Non-pigmented ciliary epithelial cell (primary cell): ENCODE data around the gene SLC28A2.
"Not testable (repeated sequence)": the region's sequence is repeated elsewhere in the genome, so short reads cannot be mapped to it uniquely, and the experiment has no call there.

ENCODE experiments used
- DNase-seq: peaks from one replicate; pipeline ENCODE4 v3.0.0-alpha.2; 2010; ENCODE audit warnings: low read depth

Gene SLC28A2

DNA sequence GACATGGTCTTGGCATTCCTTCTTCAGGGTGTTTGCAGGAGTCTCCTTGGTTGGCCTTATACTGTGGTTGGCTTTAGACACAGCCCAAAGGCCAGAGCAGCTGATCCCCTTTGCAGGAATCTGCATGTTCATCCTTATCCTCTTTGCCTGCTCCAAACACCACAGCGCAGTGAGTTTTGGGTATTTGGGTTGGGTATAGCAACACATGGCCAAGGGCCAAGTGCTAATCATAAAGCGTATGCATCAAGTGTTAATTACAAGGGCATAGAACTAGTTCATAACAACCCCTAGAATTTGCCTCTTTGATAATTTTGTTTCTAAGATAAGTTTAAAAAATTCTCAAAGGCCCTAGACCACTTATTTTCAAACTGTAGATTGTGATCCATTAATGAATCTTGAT is 11.8 kb downstream of the SLC28A2 start:
- DNase-seq: no peak

DNA sequence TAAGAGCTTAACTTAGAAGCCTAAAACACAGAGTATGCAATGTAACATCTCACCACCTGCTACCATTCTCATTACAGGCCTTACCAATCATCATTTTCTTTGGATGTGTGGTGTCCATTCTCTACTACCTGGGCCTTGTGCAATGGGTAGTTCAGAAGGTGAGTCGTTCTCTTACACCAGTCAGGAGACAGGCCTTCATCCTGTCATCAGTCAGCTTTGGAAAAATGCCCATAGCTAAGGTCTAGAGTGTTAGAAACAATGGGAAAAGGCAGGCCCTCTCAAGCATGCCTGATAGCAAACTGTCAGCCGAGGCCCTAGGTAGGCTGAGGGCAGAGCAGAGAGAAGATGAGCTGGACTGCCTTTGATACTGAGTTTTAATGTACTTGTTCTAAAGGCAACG is 13.5 kb downstream of the SLC28A2 start:
- no peak for DNase-seq

DNA sequence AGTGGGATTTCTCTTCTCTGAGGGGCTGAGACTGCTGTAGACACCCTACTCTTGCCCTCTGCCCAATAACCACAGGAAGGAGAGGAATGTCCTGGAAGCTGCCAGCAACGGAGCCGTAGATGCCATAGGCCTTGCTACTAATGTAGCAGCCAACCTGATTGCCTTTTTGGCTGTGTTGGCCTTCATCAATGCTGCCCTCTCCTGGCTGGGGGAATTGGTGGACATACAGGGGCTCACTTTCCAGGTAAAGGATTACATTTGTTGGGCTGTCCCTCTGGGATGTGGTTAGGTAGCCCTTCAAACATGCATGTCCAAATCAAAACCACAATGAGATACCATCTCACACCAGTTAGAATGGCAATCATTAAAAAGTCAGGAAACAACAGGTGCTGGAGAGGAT is 16.1 kb downstream of the SLC28A2 start:
- no peak for DNase-seq

DNA sequence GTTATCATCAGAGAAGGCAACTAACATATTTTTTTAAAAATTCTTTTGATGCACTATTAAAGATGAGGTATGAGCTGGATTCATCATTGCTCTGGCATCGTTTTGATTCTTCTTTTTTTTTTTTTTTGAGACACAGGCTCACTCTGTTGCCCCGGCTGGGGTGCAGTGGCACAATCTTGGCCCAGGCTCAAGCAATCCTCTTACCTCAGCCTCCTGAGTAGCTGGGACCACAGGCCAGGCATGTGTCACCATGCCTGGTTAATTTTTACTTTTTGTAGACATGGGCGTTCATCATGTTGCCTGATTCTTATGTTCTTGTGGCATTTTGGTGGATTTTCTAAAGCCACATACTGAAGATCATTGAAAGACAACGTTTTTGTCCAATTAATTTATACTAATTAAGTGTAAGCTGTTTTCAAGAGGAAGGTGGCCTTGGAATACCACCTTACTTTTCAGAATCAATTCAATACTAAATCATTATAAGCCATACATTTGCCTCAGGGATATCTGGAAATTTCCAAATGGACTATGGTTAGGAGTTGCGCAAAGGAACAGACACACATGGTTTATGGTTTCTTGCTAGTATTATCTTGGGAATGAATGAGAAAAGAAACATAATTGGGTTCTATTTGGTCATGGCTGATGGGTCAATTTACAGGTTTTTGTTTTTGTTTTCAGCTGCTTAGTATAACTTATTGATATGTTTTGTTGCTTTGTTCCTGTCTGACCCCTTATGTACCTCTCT is 22.8 kb downstream of the SLC28A2 start:
- no peak for DNase-seq

DNA sequence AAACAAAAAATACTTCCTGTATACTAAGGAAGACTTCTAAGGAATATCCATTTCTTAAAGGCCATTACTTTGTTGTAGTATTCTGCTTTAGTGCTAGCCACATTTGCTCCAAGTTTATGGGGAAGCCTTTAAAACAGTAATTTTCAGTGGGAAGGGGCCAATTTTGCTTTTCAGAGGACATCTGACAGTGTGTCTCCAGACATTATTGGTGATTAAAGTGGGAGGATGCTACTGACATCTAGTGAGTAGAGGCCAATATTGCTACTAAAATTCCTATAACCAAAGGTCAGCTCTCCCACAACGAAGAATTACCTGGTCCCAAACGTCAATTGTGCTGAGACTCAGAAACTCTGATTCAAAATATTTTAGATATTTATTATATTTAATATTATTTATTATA is 24.8 kb downstream of the SLC28A2 start:
- DNase-seq: no peak

DNA sequence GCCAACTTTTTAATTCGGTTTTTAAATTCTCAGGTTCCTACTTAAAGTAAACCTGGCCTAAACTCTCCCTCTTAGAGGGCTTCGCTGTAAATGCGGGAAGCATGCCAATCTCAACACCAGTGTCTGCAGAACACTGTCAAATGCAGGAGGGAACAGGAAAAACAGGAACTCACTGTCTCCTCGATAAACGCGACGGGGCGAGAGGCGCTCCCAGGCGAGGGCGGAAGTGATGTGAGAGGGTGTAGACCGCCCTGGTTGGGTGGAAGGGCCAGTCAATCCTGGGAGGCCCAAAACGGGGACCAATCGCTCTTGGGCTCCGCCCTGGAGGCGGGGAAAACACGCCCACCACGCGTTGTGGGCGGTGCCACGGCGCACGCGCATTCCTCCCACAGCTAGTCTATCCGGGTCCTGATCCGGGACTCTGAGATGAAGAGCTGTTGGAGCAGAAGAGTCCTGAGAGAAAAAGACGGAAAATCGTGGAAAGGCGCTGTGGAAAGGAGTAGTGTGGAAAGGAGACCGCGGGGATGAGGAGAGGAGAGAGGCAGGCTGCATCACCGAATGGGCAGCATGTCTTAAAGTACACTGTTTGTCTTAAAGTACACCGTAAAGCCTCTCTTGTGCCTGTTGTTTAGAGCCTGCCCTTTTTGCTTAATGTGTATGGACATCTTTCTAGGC is 27.1 kb downstream of the SLC28A2 start:
- peak; percentile 86 for DNase-seq

DNA sequence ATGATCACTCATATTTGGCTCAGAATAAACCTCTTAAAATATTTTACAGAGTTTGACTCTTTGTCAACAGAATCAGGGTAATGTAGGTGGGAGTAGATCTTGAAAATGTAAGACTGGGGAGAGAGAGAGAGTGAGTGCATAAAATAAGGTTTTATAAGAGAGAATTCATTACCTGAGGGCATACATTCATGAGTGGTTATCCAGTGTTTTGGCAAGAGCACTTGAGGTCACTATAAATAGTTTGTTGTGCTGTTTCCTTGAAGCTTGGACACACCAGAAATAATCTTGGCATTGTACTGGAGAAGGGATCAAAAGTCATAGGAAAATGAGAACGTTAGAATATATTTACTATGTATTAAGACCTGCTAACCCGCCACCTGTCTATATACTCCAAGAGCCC is 33.4 kb downstream of the SLC28A2 start:
- DNase-seq: no peak

DNA sequence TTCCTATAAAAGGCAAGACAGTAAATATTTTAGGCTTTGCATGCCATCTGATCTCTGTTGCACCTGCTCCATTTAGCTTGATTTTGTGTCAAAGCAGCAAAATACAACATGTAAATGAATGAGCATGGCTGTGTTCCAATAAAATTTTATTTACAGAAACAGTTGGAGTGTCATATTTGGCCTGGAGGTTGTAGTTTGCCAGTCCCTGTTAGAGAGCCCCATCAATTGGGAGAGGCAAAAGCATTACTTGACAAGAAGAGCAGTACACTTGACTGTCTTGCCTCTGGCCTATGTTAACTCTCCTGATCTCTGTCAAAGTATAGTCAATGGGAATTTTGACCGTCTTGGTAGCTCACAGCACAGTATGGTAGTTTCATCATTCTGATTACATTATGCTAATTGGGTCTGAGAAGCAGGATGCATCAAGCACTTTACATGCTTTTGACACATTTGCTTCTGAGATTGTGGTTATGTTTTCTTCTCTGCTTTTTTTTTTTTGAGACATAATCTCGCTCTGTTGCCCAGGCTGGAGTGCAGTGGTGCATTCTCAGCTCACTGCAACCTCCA is 35.4 kb downstream of the SLC28A2 start:
- DNase-seq: no peak

DNA sequence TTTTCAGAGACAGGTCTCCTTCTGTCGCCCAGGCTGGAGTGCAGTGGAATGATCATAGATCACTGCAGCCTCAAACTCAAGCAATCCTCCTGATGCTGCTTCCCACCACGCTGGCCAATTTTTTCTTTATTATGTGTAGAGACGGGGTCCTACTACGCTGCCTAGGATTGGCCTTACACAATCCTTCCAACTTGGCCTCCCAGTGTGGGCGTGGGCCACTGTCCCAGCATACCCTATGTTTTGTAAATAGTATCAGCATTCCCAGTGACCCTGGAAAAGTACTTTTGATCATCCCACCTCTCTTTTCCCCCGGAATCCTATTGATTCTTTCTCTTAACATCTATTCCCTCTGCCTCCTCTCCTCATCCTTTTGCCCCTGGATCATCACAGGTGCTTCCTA is 36.9 kb downstream of the SLC28A2 start:
- DNase-seq: no peak

DNA sequence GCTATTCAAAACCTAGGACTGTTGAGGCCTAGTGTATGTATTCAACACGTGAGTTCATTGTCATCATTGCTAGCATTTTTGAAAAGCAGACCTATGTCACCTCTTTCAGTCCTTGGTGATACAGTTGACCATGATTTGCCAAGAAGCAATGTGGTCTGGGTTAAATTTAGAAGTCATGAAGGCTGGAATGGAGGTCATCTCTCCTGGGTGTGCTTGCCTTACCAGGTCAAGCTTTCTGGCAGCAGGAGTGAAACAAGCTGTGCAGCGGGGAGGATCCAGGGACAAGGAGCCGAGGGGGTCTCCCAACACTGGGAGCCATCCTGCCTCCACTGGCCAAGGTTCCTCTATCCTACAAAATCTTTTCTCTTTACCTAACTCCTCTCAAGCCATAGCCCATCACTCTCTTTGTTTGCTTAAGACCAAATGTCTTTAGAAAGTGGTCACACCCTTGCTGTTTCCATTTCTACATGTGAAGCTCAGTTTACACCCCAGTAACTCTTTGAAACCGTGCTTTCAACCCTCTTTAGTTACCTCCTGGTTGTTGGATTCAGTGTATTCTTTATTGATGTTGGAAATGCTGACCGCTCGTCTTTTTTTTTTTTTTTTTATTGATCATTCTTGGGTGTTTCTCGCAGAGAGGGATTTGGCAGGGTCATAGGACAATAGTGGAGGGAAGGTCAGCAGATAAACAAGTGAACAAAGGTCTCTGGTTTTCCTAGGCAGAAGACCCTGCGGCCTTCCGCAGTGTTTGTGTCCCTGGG is 40.0 kb downstream of the SLC28A2 start:
- no peak for DNase-seq

DNA sequence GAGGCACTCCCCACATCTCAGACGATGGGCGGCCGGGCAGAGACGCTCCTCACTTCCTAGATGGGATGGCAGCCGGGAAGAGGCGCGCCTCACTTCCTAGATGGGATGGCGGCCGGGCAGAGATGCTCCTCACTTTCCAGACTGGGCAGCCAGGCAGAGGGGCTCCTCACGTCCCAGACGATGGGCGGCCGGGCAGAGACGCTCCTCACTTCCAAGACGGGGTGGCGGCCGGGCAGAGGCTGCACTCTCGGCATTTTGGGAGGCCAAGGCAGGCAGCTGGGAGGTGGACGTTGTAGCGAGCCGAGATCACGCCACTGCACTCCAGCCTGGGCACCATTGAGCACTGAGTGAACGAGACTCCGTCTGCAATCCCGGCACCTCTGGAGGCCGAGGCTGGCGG is 41.3 kb downstream of the SLC28A2 start:
- not testable (repeated sequence) for DNase-seq

DNA sequence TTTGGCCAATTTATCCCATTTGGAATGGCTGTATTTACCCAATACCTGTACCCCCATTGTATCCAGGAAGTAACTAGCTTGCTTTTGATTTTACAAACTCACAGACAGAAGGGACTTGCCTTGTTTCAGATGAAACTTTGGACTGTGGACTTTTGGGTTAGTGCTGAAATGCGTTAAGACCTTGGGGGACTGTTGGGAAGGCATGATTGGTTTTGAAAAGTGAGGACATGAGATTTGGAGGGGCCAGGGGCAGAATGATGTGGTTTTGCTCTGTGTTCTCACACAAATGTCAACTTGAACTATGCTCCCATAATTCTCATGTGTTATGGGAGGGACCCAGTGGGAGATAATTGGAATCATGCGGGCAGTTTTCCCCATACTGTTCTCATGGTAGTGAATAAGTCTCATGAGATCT is 46.9 kb downstream of the SLC28A2 start:
- DNase-seq: not testable (repeated sequence)

DNA sequence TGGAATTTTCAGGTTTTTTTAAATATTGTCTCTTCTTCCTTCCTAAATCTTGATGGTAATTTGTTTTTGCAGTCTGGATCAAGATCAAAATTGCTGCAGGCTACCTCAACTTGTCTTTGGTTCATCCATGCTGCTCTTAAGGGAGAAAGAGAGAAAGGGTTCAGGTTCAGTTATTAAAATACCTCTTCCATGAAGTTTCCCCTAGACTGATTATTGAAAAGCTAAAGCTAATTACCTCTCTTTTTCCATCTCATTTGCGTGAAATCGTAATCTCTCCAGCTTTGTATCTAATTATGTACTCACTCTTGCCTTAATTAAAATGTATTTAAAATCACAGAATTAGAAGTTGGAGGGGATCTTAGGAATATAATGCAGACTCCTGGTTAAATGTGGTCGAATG is 52.7 kb downstream of the SLC28A2 start:
- DNase-seq: no peak

DNA sequence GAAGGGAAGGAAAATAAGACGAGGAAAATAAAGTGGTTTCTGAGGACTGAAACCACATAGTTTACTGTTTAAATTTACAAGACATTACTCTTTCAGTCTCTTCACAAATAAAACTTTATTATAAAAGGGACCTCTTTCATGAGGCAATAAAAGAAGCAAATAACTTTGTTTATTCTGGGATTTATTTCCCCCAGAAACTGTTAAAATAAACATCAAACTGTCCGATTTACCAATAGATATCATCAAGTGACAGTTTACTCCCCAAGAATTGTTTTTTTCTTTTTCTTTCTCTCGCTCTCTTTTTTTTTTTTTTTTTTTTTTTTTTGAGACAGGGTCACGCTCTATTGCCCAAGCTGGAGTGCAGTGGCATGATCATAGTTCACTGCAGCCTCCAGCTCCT is 54.1 kb downstream of the SLC28A2 start:
- DNase-seq: no peak

DNA sequence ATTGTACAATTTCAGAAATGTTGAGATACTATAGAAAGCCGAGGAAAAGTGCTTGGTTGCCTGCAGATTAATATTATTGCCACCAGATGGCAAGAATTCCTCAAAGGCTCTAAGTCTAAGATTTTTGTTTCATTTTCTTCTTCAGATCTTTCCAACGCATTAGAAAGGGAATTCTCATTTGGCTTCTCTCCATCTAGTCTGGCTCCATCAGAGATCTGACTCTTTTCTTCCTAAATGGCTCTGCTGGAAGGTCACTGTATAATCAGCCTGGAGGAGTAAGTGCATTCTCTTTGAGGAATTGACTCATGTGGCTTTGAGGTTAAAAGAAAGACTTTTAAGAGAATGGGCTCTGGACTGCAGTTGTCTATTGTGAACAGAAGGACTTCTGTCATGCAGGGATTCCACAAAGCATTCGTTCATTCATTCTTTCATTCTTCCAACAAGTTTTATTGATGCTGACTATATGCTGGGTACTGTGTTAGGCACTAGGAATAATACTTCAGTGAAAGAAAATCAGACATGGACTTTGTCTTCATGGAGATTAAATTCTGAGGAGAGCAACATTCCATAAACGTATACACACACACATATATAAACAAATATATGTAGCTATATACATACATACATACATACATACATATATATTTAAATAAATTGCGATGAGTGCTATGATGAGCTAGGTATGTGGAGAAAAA is 55.3 kb downstream of the SLC28A2 start:
- peak; percentile 13 for DNase-seq

DNA sequence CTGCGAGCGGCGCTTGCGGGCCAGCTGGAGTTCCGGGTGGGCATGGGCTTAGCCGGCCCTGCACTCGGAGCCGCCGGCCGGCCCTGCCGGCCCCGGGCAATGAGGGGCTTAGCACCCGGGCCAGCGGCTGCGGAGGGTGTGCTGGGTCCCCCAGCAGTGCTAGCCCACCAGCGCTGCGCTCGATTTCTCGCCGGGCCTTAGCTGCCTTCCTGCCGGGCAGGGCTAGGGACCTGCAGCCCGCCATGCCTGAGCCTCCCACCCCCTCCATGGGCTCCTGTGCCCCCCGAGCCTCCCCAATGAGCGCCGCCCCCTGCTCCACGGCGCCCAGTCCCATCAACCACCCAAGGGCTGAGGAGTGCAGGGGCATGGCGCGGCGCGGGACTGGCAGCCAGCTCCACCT is 62.1 kb downstream of the SLC28A2 start:
- DNase-seq: not testable (repeated sequence)

DNA sequence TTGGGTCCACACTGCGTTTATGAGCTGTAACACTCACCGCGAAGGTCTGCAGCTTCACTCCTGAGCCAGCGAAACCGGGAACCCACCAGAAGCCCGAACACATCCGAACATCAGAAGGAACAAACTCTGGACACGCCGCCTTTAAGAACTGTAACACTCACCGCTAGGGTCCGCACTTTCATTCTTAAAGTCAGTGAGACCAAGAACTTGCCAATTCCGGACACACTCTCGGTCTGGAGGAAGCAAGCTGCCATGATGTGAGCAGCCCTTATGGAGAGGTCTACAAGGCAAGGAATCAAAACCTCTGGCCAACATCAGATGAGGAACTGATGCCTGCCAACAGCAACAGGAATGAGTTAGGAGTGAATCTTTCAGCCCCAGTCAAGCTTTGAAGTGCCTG is 62.9 kb downstream of the SLC28A2 start:
- DNase-seq: no peak

DNA sequence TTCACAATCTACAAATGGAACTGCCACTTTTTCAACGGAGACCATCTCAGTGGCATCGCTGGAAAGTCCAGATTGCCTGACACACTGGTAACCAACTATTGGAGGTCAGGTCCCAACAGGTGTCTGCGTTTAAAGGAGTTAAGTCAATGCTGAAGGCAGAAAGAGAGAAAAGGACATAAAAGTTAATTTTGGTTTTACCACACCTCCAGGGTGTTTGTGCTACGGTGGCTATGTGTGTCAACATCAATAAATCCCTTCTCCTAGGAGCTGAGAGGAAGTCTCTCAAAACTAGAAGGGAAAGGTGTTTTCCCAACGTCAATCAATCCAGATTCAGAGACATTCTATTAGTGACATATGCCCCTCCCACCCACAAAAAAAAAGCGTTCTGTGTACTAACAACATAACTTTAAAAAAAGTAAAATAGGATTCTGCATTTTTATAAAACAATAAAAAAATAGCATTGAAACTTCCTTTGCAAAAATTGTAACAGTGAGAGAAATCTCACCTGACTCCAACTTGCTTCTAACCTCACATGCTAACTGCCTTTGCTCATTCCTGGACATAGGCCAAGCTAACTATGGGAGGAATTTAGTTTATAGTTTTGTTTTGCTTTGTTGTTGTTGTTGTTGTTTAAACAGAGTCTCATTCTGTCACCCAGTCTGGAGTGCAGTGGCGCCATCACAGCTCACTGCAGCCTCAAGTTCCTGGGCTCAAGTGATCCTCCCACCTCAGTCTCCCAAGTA is 67.6 kb downstream of the SLC28A2 start:
- DNase-seq: no peak

DNA sequence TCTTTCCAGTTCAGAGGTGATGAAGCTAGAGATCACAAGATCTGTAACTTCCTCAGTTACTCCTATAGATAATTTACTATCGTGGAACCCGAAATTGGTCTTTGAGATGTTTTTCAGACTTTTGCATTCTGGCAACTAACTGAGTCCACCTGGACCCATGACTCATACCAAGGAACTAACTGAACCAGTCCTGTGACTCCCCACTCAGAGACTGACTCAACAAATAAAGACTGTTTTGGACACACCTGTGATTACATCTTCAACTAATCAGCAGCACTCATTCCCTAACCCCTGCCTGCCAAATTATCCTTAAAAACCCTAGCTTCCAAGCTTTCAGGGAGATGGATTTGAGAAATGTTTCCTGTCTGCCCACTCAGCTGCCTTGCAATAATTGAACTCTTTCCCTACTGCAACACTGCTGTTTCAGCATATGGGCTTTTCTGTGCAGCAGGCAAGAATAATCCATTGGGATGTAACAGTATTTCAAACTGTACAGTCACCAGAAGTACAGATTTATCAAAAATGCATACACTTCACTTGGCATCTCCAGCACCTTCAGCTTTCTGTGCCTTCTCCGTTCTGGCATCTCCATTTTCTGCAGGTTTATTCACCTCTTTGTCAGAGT is 68.7 kb downstream of the SLC28A2 start:
- DNase-seq: no peak

DNA sequence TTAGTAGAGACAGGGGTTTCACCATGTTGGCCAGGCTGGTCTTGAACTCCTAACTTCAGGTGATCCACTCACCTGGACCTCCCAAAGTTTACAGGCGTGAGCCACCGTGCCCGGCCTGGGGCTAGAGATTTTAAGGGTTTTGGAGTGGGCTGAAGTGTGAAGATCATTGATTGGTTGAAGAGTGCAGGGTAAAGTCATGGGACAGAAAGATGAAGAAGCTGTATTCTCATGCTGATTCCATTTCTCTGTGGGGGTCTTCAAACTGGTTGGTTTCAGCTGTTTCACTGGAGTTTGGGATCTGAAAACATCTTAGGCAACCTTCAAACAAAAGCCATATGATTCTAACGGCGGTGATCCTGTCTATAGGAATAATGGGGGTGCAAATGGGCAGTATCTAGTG is 74.2 kb downstream of the SLC28A2 start:
- no peak for DNase-seq

DNA sequence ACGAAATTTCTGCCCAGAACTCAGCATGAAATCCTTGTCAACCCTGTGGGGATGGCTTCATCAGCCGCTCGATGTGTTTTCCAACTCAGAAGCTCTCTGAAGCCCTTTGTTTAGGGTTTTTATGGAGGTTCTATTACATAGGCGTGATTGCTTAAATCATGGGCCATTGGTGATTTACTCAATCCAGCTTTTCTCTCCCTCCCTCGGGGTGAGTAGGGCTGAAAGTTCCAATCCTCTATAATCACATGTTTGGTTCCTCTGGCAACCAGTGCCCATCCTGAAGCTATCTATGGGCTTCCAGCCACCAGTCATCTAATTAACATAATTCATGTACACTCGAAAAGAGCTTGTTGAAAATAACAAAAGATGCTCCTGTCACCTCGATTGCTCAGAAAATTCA is 74.7 kb downstream of the SLC28A2 start:
- DNase-seq: no peak
